ENCODE data around the gene EFEMP1. TPM values are rescaled to one million over a fixed set of nuclear protein-coding genes. Genes with fewer than 3 reads are reported as not detected.

EFEMP1 gene
- total RNA-seq, 2 donors from 2014 or later: 46.3 to 109 TPM

DNA sequence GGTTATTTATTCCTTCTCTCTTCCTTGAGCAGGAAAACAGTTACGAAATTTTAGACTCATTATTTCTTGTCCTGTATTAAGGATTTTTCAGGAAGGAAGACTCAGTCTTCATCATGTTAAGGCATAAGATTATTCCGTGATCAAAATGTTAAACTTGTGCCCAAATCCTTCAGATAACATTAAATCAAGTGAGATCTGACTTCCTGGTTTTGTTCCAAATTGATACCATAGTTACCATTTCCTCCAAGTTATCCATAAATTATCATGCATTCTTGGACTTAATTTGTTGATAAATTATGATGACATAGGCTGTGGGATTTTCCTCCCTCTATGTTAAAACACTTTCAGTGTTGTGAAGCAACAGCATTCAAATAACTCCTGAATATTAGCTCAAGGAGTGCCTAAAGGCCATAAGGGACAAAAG, 31.9 kb downstream of the EFEMP1 start:
- intact Hi-C loops (cut with DNase I): no loop called here
- 70% methylated on average over 2 of the region's 2 CpGs for WGBS
- Histone ChIP-seq H3K4me3 (no peak overlapping the region), H3K4me1 (replicated peaks) (no peaks in the 10 kb centered on the region), H3K36me3 (no peaks in the 10 kb centered on the region), H3K27ac (no peak overlapping the region), H3K9me3 (no peaks in the 10 kb centered on the region), H3K27me3 (replicated peaks; ENCODE audit: insufficient read depth) (no peaks in the 10 kb centered on the region)
- TF ChIP-seq POLR2AphosphoS5 (IDR thresholded peaks at IDR 0.05) (no peak), POLR2A (IDR thresholded peaks at IDR 0.05) (no peak)
- TF ChIP-seq, protein P1, sequence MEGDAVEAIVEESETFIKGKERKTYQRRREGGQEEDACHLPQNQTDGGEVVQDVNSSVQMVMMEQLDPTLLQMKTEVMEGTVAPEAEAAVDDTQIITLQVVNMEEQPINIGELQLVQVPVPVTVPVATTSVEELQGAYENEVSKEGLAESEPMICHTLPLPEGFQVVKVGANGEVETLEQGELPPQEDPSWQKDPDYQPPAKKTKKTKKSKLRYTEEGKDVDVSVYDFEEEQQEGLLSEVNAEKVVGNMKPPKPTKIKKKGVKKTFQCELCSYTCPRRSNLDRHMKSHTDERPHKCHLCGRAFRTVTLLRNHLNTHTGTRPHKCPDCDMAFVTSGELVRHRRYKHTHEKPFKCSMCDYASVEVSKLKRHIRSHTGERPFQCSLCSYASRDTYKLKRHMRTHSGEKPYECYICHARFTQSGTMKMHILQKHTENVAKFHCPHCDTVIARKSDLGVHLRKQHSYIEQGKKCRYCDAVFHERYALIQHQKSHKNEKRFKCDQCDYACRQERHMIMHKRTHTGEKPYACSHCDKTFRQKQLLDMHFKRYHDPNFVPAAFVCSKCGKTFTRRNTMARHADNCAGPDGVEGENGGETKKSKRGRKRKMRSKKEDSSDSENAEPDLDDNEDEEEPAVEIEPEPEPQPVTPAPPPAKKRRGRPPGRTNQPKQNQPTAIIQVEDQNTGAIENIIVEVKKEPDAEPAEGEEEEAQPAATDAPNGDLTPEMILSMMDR (IDR thresholded peaks at IDR 0.05): no peak
- no peak for DNase-seq (ENCODE audit: low spot score)

- WGBS: 90% methylated on average over 3 of the region's 3 CpGs
- DNase-seq (ENCODE audit: low spot score): no peak
- Histone ChIP-seq H3K4me3 (no peak overlapping the region), H3K27me3 (replicated peaks; ENCODE audit: insufficient read depth) (no peaks in the 10 kb centered on the region), H3K4me1 (replicated peaks) (no peaks in the 10 kb centered on the region), H3K27ac (no peak overlapping the region), H3K36me3 (no peaks in the 10 kb centered on the region), H3K9me3 (no peaks in the 10 kb centered on the region)
- intact Hi-C loops (cut with DNase I): no loop called here
- TF ChIP-seq POLR2AphosphoS5 (IDR thresholded peaks at IDR 0.05): no peak
- no peak for TF ChIP-seq POLR2A (IDR thresholded peaks at IDR 0.05)
- TF ChIP-seq, protein P1 (IDR thresholded peaks at IDR 0.05): no peak
Observed at GRCh38 chr2:55888936-55889335, 34.6 kb downstream of the EFEMP1 start.

DNA sequence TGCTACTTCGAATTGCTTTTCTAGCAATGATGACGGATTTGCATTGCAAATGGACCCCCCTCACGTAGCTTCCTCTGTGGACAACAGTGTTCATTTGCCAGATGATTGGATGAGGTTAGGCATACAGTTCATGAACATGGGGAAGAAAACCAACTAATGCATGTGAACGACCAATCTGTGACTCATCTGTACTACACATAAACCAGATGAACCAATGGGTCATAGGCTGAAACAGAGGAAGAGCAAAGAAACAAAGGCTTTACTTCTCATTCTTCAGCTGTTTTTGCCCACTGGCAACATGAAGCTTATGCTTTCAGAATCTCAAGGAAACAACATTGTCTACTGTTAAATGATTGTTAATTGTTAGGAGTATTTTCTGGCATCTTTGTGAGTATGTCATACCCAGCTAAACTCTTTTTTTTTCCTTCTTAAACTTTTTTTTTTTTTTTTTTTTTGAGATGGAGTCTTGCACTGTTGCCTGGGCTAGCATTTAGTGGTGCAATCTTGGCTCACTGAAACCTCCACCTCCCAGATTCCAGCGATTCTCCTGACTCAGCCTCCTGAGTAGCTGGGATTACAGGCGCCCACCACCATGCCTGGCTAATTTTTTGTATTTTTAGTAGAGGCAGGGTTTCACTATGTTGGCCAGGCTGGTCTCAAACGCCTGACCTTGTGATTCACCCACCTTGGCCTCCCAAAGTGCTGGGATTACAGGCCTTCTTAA, 35.5 kb downstream of the EFEMP1 start:
- Histone ChIP-seq H3K4me3 (no peak overlapping the region), H3K4me1 (replicated peaks) (no peaks in the 10 kb centered on the region), H3K27ac (no peak overlapping the region)

GRCh38 chr2:55887351-55887750, 36.2 kb downstream of the EFEMP1 start:
- Histone ChIP-seq H3K27me3 (replicated peaks; ENCODE audit: insufficient read depth) (no peaks in the 10 kb centered on the region), H3K4me3 (no peak overlapping the region), H3K9me3 (no peaks in the 10 kb centered on the region), H3K4me1 (replicated peaks) (no peaks in the 10 kb centered on the region), H3K27ac (no peak overlapping the region), H3K36me3 (no peaks in the 10 kb centered on the region)
- no peak for DNase-seq (ENCODE audit: low spot score)
- WGBS: 24% methylated on average over 2 of the region's 2 CpGs
- TF ChIP-seq POLR2AphosphoS5 (IDR thresholded peaks at IDR 0.05) (no peak), POLR2A (IDR thresholded peaks at IDR 0.05) (no peak)
- TF ChIP-seq, protein P1 (IDR thresholded peaks at IDR 0.05): no peak
- intact Hi-C loops (cut with DNase I): no loop called here

More for the DNA sequence above, 35.5 kb downstream of the EFEMP1 start:
- Histone ChIP-seq H3K36me3 (no peaks in the 10 kb centered on the region), H3K27me3 (replicated peaks; ENCODE audit: insufficient read depth) (no peaks in the 10 kb centered on the region), H3K9me3 (no peaks in the 10 kb centered on the region)
- 74% methylated on average over 7 of the region's 7 CpGs for WGBS
- intact Hi-C loops (cut with DNase I): no loop called here
- TF ChIP-seq, protein P1 (IDR thresholded peaks at IDR 0.05): no peak
- TF ChIP-seq POLR2A (IDR thresholded peaks at IDR 0.05) (no peak), POLR2AphosphoS5 (IDR thresholded peaks at IDR 0.05) (no peak)
- DNase-seq (ENCODE audit: low spot score): no peak

- Histone ChIP-seq H3K36me3 (no peaks in the 10 kb centered on the region), H3K4me3 (no peak overlapping the region), H3K4me1 (replicated peaks) (no peaks in the 10 kb centered on the region), H3K9me3 (no peaks in the 10 kb centered on the region), H3K27me3 (replicated peaks; ENCODE audit: insufficient read depth) (no peaks in the 10 kb centered on the region), H3K27ac (no peak overlapping the region)
- intact Hi-C loops (cut with DNase I): no loop called here
- TF ChIP-seq, protein P1 (IDR thresholded peaks at IDR 0.05): no peak
- TF ChIP-seq POLR2AphosphoS5 (IDR thresholded peaks at IDR 0.05): no peak
- TF ChIP-seq POLR2A (IDR thresholded peaks at IDR 0.05): no peak
- DNase-seq (ENCODE audit: low spot score): no peak
Observed at GRCh38 chr2:55885944-55886281, 37.7 kb downstream of the EFEMP1 start.

All from prostate gland (tissue), 2 donors.